Smooth muscle cell (in vitro differentiated cells): ENCODE data around the gene DDHD1. TPM values are rescaled to one million over a fixed set of nuclear protein-coding genes. Genes with fewer than 3 reads are reported as not detected.
"Not testable (repeated sequence)": the region's sequence is repeated elsewhere in the genome, so short reads cannot be mapped to it uniquely, and the experiment has no call there.

Experiments used
- DNase-seq: peaks from one replicate; lab custom pipeline; 2025; ENCODE audit not compliant: unreplicated experiment; lab: John Stamatoyannopoulos, UW
- H2AFZ ChIP-seq: fragments of 200-600 bp; sonication (generic); 2 replicates; pipeline ENCODE4 v1.6.0; 2016; ENCODE audit warnings: antibody characterized with exemption, low read depth, mild to moderate bottlenecking
- H3F3A ChIP-seq: fragments of 200-600 bp; sonication (generic); 2 replicates; pipeline ENCODE4 v1.6.0; 2017; ENCODE audit warnings: antibody characterized with exemption, low read depth
- H3K27ac ChIP-seq: fragments of 200-600 bp; sonication (generic); 2 replicates; pipeline ENCODE4 v1.5.1; 2016; ENCODE audit warnings: low read depth, mild to moderate bottlenecking
- H3K27me3 ChIP-seq: fragments of 200-600 bp; sonication (generic); 2 replicates; pipeline ENCODE4 v1.6.1; 2016; ENCODE audit warnings: low read depth, mild to moderate bottlenecking
- H3K36me3 ChIP-seq: fragments of 200-600 bp; sonication (generic); 2 replicates; pipeline ENCODE4 v1.5.1; 2016; ENCODE audit warnings: low read depth
- H3K4me1 ChIP-seq: fragments of 200-600 bp; sonication (generic); 2 replicates; pipeline ENCODE4 v1.5.1; 2016; ENCODE audit warnings: low read depth
- H3K4me2 ChIP-seq: fragments of 200-600 bp; sonication (generic); 2 replicates; pipeline ENCODE4 v1.6.0; 2016; ENCODE audit warnings: mild to moderate bottlenecking
- H3K4me3 ChIP-seq: fragments of 200-600 bp; sonication (generic); 2 replicates; pipeline ENCODE4 v1.5.1; 2016; ENCODE audit warnings: mild to moderate bottlenecking
- H3K79me2 ChIP-seq: fragments of 200-600 bp; sonication (generic); 2 replicates; pipeline ENCODE4 v1.6.0; 2016; ENCODE audit warnings: low read depth, mild to moderate bottlenecking
- H3K9ac ChIP-seq: fragments of 200-600 bp; sonication (generic); 2 replicates; pipeline ENCODE4 v1.6.0; 2016; ENCODE audit warnings: low read depth
- H3K9me3 ChIP-seq: fragments of 200-600 bp; sonication (generic); replicated peaks from 2 replicates; pipeline ENCODE4 v1.5.1; 2016; ENCODE audit warnings: low read depth
- H4K20me1 ChIP-seq: fragments of 200-600 bp; sonication (generic); 2 replicates; pipeline ENCODE4 v1.6.0; 2016; ENCODE audit warnings: low read depth
- WGBS: methylation state at CpG from one replicate; pipeline ENCODE4 v1.1.7; 2016; ENCODE audit warnings: low lambda C conversion rate; 5-methylcytosine and 5-hydroxymethylcytosine counted together
- polyA plus RNA-seq: library from polyadenylated mRNA; unstranded; fragments of >200 nt; fragmentation: Nextera tagmentation; extraction: Ambion mirVana; gene quantifications from 2 replicates; pipeline ENCODE4 v1.2.1, GENCODE V29; 2016
- total RNA-seq: library from RNA; depleted of rRNA; stranded (reverse); fragments of >200 nt; gene quantifications from 2 replicates; pipeline ENCODE4 v1.2.3, GENCODE V29; 2014
- TF ChIP-seq, protein P1 (sequence below): fragments of 200-600 bp; sonication (generic); IDR thresholded peaks from 2 replicates; pipeline ENCODE4 v1.5.1; 2017; ENCODE audit warnings: borderline replicate concordance, mild to moderate bottlenecking, antibody characterized with exemption; ENCODE audit not compliant: insufficient read depth, poor library complexity, severe bottlenecking

Gene DDHD1
- total and polyA plus RNA-seq, 2 experiments from 2014 or later: 4.0 to 7.8 TPM

DNA sequence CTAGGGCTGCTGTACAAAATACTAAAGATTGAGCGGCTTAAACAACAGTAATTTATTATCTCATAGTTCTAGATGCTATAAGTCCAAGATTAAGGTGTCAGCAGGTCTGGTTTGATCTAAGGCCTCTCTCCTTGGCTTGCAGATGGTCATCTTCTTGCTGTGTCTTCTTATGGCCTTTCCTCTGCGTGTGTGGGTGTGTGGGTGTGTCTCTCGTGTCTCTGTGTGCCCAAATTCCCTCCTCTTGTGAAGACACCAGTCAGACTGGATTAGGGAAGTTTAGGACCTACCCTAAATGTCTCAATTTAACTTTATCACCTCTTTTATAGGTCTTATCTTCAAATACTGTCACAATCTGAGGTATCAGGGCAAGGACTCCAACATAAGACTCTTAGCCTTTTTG lies 28.3 kb downstream of the DDHD1 start:
- no peaks in the 10 kb centered on the region for H3K79me2 ChIP-seq
- H3F3A ChIP-seq: no peaks in the 10 kb centered on the region
- 50% methylated on average over 3 of the region's 3 CpGs for WGBS
- no peaks in the 10 kb centered on the region for H3K36me3 ChIP-seq
- H3K27me3 ChIP-seq: no peaks in the 10 kb centered on the region
- no peaks in the 10 kb centered on the region for H3K9me3 ChIP-seq
- H3K4me1 ChIP-seq: no peaks in the 10 kb centered on the region
- DNase-seq: no peak
- H3K27ac ChIP-seq: no peak overlapping the region
- H3K4me2 ChIP-seq: no peak overlapping the region
- no peak overlapping the region for H3K9ac ChIP-seq
- H4K20me1 ChIP-seq: no peaks in the 10 kb centered on the region
- TF ChIP-seq, protein P1, sequence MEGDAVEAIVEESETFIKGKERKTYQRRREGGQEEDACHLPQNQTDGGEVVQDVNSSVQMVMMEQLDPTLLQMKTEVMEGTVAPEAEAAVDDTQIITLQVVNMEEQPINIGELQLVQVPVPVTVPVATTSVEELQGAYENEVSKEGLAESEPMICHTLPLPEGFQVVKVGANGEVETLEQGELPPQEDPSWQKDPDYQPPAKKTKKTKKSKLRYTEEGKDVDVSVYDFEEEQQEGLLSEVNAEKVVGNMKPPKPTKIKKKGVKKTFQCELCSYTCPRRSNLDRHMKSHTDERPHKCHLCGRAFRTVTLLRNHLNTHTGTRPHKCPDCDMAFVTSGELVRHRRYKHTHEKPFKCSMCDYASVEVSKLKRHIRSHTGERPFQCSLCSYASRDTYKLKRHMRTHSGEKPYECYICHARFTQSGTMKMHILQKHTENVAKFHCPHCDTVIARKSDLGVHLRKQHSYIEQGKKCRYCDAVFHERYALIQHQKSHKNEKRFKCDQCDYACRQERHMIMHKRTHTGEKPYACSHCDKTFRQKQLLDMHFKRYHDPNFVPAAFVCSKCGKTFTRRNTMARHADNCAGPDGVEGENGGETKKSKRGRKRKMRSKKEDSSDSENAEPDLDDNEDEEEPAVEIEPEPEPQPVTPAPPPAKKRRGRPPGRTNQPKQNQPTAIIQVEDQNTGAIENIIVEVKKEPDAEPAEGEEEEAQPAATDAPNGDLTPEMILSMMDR: no peak
- H3K4me3 ChIP-seq: no peak overlapping the region
- no peak overlapping the region for H2AFZ ChIP-seq

DNA sequence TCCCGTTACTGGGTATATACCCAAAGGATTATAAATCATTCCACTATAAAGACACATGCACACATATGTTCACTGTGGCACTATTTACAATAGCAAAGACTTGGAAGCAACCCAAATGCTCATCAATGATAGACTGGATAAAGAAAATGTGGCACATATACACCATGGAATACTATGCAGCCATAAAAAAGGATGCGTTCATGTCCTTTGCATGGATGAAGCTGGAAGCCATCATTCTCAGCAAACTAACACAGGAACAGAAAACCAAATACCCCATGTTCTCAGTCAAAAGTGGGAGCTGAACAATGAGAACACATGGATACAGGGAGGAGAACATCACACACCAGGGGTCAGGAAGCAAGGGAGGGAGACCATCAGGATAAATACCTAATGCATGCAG lies 31.7 kb downstream of the DDHD1 start:
- H3K79me2 ChIP-seq, DNase-seq, H3K27me3 ChIP-seq, H3K36me3 ChIP-seq, H3K9me3 ChIP-seq, H3K4me3 ChIP-seq, H2AFZ ChIP-seq, H3F3A ChIP-seq, H4K20me1 ChIP-seq, H3K9ac ChIP-seq, H3K4me1 ChIP-seq, H3K27ac ChIP-seq, H3K4me2 ChIP-seq: not testable (repeated sequence)
- 100% methylated on average over 2 of the region's 2 CpGs for WGBS

DNA sequence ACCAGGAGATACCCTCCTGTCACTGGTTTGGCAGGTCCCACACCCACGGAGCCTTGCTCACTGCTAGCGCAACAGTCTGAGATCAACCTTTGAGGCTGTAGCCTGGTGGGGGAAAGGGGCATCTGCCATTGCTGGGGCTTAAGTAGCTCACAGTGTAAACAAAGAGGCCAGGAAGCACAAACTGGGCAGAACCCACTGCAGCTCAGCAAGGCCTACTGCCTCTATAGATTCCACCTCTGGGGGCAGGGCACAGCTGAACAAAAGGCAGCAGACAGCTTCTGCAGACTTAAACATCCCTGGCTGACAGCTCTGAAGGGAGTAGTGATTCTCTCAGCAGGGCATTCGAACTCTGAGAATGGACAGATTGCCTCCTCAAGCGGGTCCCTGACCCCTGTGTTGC lies 35.6 kb downstream of the DDHD1 start:
- not testable (repeated sequence) for H3K27me3 ChIP-seq, H3K4me3 ChIP-seq, DNase-seq, H3K36me3 ChIP-seq, H3K4me2 ChIP-seq, H3K9ac ChIP-seq, H3K27ac ChIP-seq, H3F3A ChIP-seq, H4K20me1 ChIP-seq, H3K9me3 ChIP-seq, H2AFZ ChIP-seq, H3K4me1 ChIP-seq, H3K79me2 ChIP-seq
- WGBS: 83% methylated on average over 4 of the region's 4 CpGs

DNA sequence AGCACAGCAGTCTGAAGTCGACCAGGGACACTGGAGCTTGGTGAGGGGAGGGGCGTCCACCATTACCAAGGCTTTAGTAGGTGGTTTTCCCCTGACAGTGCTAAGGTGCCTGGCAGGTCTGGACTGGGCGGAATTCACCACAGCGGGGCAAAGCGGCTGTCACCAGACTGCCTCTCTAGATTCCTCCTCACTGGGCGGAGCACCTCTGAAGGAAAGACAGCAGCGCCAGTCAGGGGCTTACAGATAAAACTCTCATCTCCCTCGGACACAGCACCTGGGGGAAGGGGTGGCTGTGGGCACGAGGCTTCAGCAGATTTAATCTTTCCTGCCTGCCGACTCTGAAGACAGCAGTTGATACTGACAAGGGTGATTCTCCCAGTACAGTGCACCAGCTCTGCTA lies 39.1 kb downstream of the DDHD1 start:
- Histone ChIP-seq H2AFZ (no peak overlapping the region), H3K27ac (no peak overlapping the region), H3K4me2 (no peak overlapping the region), H3K79me2 (no peaks in the 10 kb centered on the region), H3F3A (no peaks in the 10 kb centered on the region), H3K9me3 (peaks cover 3% of the 10 kb centered on the region), H3K9ac (no peak overlapping the region), H3K36me3 (no peaks in the 10 kb centered on the region), H3K27me3 (no peaks in the 10 kb centered on the region), H4K20me1 (no peaks in the 10 kb centered on the region), H3K4me1 (peaks cover 5% of the 10 kb centered on the region), H3K4me3 (no peak overlapping the region)
- TF ChIP-seq, protein P1: no peak
- 90% methylated on average over 10 of the region's 10 CpGs for WGBS
- no peak for DNase-seq

DNA sequence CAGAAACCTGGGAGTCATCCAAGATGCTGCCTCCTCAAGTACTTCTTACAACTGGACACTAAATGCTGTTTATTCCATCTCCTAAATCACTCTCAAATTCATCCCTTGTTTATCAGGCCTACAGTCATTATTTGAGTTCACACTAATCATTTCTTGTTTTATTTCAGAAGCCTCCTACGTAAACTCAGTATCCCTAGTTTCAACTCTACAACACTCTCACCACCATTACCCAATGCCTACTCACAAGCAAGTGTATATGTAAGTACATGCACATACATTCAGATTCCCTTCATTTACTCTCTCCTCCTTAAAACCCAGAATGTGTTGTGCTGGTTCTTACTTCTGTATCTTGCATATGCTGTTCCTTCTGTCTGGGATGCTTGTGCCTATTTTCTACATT lies 43.0 kb downstream of the DDHD1 start:
- no peak overlapping the region for H3K27ac ChIP-seq
- DNase-seq: no peak
- no peaks in the 10 kb centered on the region for H3F3A ChIP-seq
- no peaks in the 10 kb centered on the region for H4K20me1 ChIP-seq
- H3K27me3 ChIP-seq: no peaks in the 10 kb centered on the region
- H3K9ac ChIP-seq: no peak overlapping the region
- no peaks in the 10 kb centered on the region for H3K79me2 ChIP-seq
- H3K4me3 ChIP-seq: no peak overlapping the region
- peaks cover 4% of the 10 kb centered on the region for H3K4me1 ChIP-seq
- peaks cover 6% of the 10 kb centered on the region for H3K36me3 ChIP-seq
- H3K4me2 ChIP-seq: no peak overlapping the region
- 93% methylated on average over 1 of the region's 1 CpG for WGBS
- H2AFZ ChIP-seq: no peak overlapping the region
- TF ChIP-seq, protein P1: no peak
- H3K9me3 ChIP-seq: peaks cover 6% of the 10 kb centered on the region
